ENCODE measurements around the gene CCDC137. TPM values are rescaled to one million over a fixed set of nuclear protein-coding genes. Genes with fewer than 3 reads are reported as not detected.

CCDC137 gene
- total RNA-seq, 2 donors from 2014 or later: 35.8 to 44.2 TPM

- 94 to 95% methylated on average over 20 to 25 of the region's 25 CpGs for WGBS, 2 experiments (ENCODE audit: insufficient coverage in 1 of 2, insufficient read length in 1 of 2)
- Mint-ChIP-seq H3K4me3 (no peak overlapping the region), H3K4me1 (peaks cover 6% of the 10 kb centered on the region), H3K36me3 (ENCODE audit: low read depth) (peaks cover 32% of the 10 kb centered on the region), H3K9me3 (no peaks in the 10 kb centered on the region), H3K27ac (no peak overlapping the region), H3K27me3 (ENCODE audit: insufficient read depth) (peaks cover 3% of the 10 kb centered on the region)
- no peaks in the 10 kb centered on the region for H3K9me3 ChIP-seq (ENCODE audit: control insufficient read depth, low read length)
- peaks cover 37% of the 10 kb centered on the region for H3K36me3 ChIP-seq (ENCODE audit: control insufficient read depth, insufficient read depth, low read length)
- H3K4me3 ChIP-seq (ENCODE audit: low read length): no peak overlapping the region
- no peak for TF ChIP-seq CTCF (conservative IDR thresholded peaks at IDR 0.05)
- no peak for DNase-seq
- peaks cover 8% of the 10 kb centered on the region for H3K4me1 ChIP-seq (ENCODE audit: control insufficient read depth, insufficient read depth, low read length)
- H3K9ac ChIP-seq (ENCODE audit: extremely low read depth, low read length, poor library complexity, severe bottlenecking): no peak overlapping the region
- no peak overlapping the region for H3K27ac ChIP-seq (ENCODE audit: low read depth, low read length)
- no peaks in the 10 kb centered on the region for H3K27me3 ChIP-seq (ENCODE audit: control insufficient read depth, insufficient read depth, low read length, poor library complexity, severe bottlenecking)
Measured at GRCh38 chr17:81707725-81708646, 41.4 kb downstream of the CCDC137 start.

GRCh38 chr17:81708739-81709185, 42.2 kb downstream of the CCDC137 start:
- WGBS, 2 experiments (ENCODE audit: insufficient coverage in 1 of 2, insufficient read length in 1 of 2): 87 to 93% methylated on average over 13 to 17 of the region's 17 CpGs
- peaks cover 12% of the 10 kb centered on the region for H3K4me1 ChIP-seq (ENCODE audit: control insufficient read depth, insufficient read depth, low read length)
- no peak overlapping the region for H3K27ac Mint-ChIP-seq
- peaks cover 37% of the 10 kb centered on the region for H3K36me3 ChIP-seq (ENCODE audit: control insufficient read depth, insufficient read depth, low read length)
- H3K4me3 Mint-ChIP-seq: no peak overlapping the region
- no peaks in the 10 kb centered on the region for H3K27me3 ChIP-seq (ENCODE audit: control insufficient read depth, insufficient read depth, low read length, poor library complexity, severe bottlenecking)
- H3K9ac ChIP-seq (ENCODE audit: extremely low read depth, low read length, poor library complexity, severe bottlenecking): no peak overlapping the region
- no peak for DNase-seq
- peaks cover 3% of the 10 kb centered on the region for H3K27me3 Mint-ChIP-seq (ENCODE audit: insufficient read depth)
- no peaks in the 10 kb centered on the region for H3K9me3 Mint-ChIP-seq
- H3K4me1 Mint-ChIP-seq: peaks cover 6% of the 10 kb centered on the region
- H3K9me3 ChIP-seq (ENCODE audit: control insufficient read depth, low read length): no peaks in the 10 kb centered on the region
- peaks cover 32% of the 10 kb centered on the region for H3K36me3 Mint-ChIP-seq (ENCODE audit: low read depth)
- no peak for TF ChIP-seq CTCF (conservative IDR thresholded peaks at IDR 0.05)
- H3K4me3 ChIP-seq (ENCODE audit: low read length): no peak overlapping the region
- no peak overlapping the region for H3K27ac ChIP-seq (ENCODE audit: low read depth, low read length)

GRCh38 chr17:81710514-81711308, 44.2 kb downstream of the CCDC137 start:
- Histone ChIP-seq H3K27ac (ENCODE audit: low read depth, low read length) (no peak overlapping the region), H3K27me3 (ENCODE audit: control insufficient read depth, insufficient read depth, low read length, poor library complexity, severe bottlenecking) (no peaks in the 10 kb centered on the region), H3K4me3 (ENCODE audit: low read length) (peak overlapping the region; percentile 70), H3K9ac (ENCODE audit: extremely low read depth, low read length, poor library complexity, severe bottlenecking) (no peak overlapping the region), H3K9me3 (ENCODE audit: control insufficient read depth, low read length) (no peaks in the 10 kb centered on the region), H3K4me1 (ENCODE audit: control insufficient read depth, insufficient read depth, low read length) (peaks cover 12% of the 10 kb centered on the region), H3K36me3 (ENCODE audit: control insufficient read depth, insufficient read depth, low read length) (peaks cover 25% of the 10 kb centered on the region)
- Mint-ChIP-seq H3K4me3 (peak overlapping the region; percentile 50), H3K4me1 (peaks cover 6% of the 10 kb centered on the region), H3K9me3 (no peaks in the 10 kb centered on the region), H3K27ac (no peak overlapping the region), H3K27me3 (ENCODE audit: insufficient read depth) (peaks cover 3% of the 10 kb centered on the region), H3K36me3 (ENCODE audit: low read depth) (peaks cover 20% of the 10 kb centered on the region)
- 22 to 30% methylated on average over 25 to 29 of the region's 29 CpGs for WGBS, 2 experiments (ENCODE audit: insufficient coverage in 1 of 2, insufficient read length in 1 of 2)
- no peak for TF ChIP-seq CTCF (conservative IDR thresholded peaks at IDR 0.05)
- DNase-seq: peak; percentile 79

All from endodermal cell (in vitro differentiated cells).